ENCODE measurements around the gene PTPRZ1. TPM values are rescaled to one million over a fixed set of nuclear protein-coding genes. Genes with fewer than 3 reads are reported as not detected.

Gene PTPRZ1
- total and polyA plus RNA-seq, 2 of the 8 experiments (the other 6 are each of a cell fraction or from before 2014, with no cell fraction given): 112 to 135 TPM

- Histone ChIP-seq H2BK5ac (ENCODE audit: low read depth, low read length) (0 out of 2 replicates have a peak overlapping the region, but pooled peaks have one; percentile 2), H3K14ac (ENCODE audit: insufficient read length) (no peak overlapping the region), H3K4ac (replicated peaks; ENCODE audit: insufficient read length, low read depth, low read length) (no peak overlapping the region), H3K9me3 (ENCODE audit: insufficient read depth in 2 of 2, low read depth in 1 of 2, low read length in 1 of 2) (no peaks in the 10 kb centered on the region), H3K18ac (ENCODE audit: extremely low read depth, low read length) (no peak overlapping the region), H3K79me1 (ENCODE audit: low read depth, low read length) (no peaks in the 10 kb centered on the region; the same call in 1 of the 2 replicates), H3K27ac (ENCODE audit: low read depth, low read length) (no peak overlapping the region), H4K91ac (replicated peaks; ENCODE audit: insufficient read length, low read length) (no peak overlapping the region), H3K23ac (ENCODE audit: insufficient read length) (no peak overlapping the region), H3K4me3 (ENCODE audit: extremely low read depth in 1 of 4, insufficient read depth in 2 of 4, low read depth in 3 of 4, low read length in 4 of 4) (peak overlapping the region in 1 of 4 experiments; percentile 16; a peak in 1 of 8 replicates), H3K4me1 (replicated peaks in 1 of 4; ENCODE audit: control insufficient read depth in 3 of 4, insufficient read depth in 4 of 4, low read length in 3 of 4) (peaks cover 4 to 19% (median 18%) of the 10 kb centered on the region in 4 experiments; a peak in 5 of 7 replicates), H4K20me1 (replicated peaks in 1 of 2; ENCODE audit: control insufficient read depth in 1 of 2, insufficient read depth in 2 of 2, low read length in 2 of 2) (peaks cover 16 to 18% of the 10 kb centered on the region in 2 experiments), H4K8ac (ENCODE audit: extremely low read depth, insufficient read depth, low read length) (no peak overlapping the region), H2BK120ac (replicated peaks; ENCODE audit: low read depth, low read length) (no peak overlapping the region), H3K4me2 (ENCODE audit: insufficient read depth in 1 of 2, low read depth in 2 of 2, low read length in 2 of 2) (peak overlapping the region; percentile 50 to 96), H2BK15ac (ENCODE audit: low read length) (no peak overlapping the region), H3K56ac (replicated peaks; ENCODE audit: insufficient read length, low read depth, low read length) (no peak overlapping the region), H3K27me3 (replicated peaks in 1 of 4; ENCODE audit: control insufficient read depth in 3 of 4, extremely low read depth in 1 of 4, insufficient read depth in 3 of 4, low read length in 3 of 4) (no peaks in the 10 kb centered on the region), H3K79me2 (ENCODE audit: control insufficient read depth in 1 of 2, insufficient read depth in 2 of 2, low read length in 2 of 2) (peaks cover 42 to 100% of the 10 kb centered on the region in 2 experiments), H2AFZ (ENCODE audit: low read length) (no peak overlapping the region), H4K5ac (ENCODE audit: insufficient read length, low read depth, low read length) (no peak overlapping the region), H2BK12ac (ENCODE audit: low read depth, low read length) (no peak overlapping the region), H3K36me3 (ENCODE audit: control insufficient read depth in 2 of 4, insufficient read depth in 4 of 4, low read length in 3 of 4) (peaks cover 0 to 3% (median 0%) of the 10 kb centered on the region in 4 experiments; a peak in 3 of 8 replicates), H3K23me2 (ENCODE audit: low read depth, low read length) (0 out of 2 replicates have a peak, but pooled peaks cover 3% of the 10 kb centered on the region), H2AK5ac (ENCODE audit: low read depth, low read length) (no peak overlapping the region), H2BK20ac (ENCODE audit: low read length) (no peak overlapping the region), H3K9ac (replicated peaks in 1 of 4; ENCODE audit: extremely low read depth in 1 of 4, low read depth in 3 of 4, low read length in 3 of 4) (no peak overlapping the region)
- no peak for FAIRE-seq
- ChIA-PET CTCF (ENCODE audit: partially characterized antibody) (interaction anchor here (1.0 to 2.6 kb wide), 2 partner anchors 12 to 115 kb away, joined by 3 to 12 read pairs; no protein-coding TSS in a partner anchor), POLR2A (ENCODE audit: partially characterized antibody) (interaction anchor here (0.6 kb wide), 1 partner anchor 166 kb away, joined by 3 read pairs; no protein-coding TSS in a partner anchor)
- DNase-seq (ENCODE audit: low read depth in 1 of 2, low spot score in 2 of 2): no peak
- 92% methylated on average over 5 of the region's 5 CpGs; no CpG with 5 or more reads in 1 of the 2 experiments for WGBS, 2 experiments (ENCODE audit: extremely low coverage in 1 of 2, insufficient coverage in 1 of 2, insufficient read length in 1 of 2, insufficient replicate concordance in 2 of 2, low coverage in 1 of 2, low lambda C conversion rate in 2 of 2, missing lambda C conversion rate in 1 of 2)
- TF ChIP-seq GTF2F1 (IDR thresholded peaks at IDR 0.05; ENCODE audit: borderline replicate concordance, low read depth, low read length) (no peak), POU5F1 (IDR thresholded peaks at IDR 0.05; ENCODE audit: low read depth, low read length) (no peak), SRF (IDR thresholded peaks at IDR 0.05; ENCODE audit: low read depth, low read length) (no peak), KDM5A (IDR thresholded peaks at IDR 0.05; ENCODE audit: low read length) (no peak), ZNF274 (IDR thresholded peaks at IDR 0.05; ENCODE audit: borderline replicate concordance, extremely low read depth, low read length) (no peak), TEAD4 (IDR thresholded peaks at IDR 0.05; ENCODE audit: low read depth, low read length) (no peak), SUZ12 (IDR thresholded peaks at IDR 0.05; ENCODE audit: low read length) (no peak), CEBPB (IDR thresholded peaks at IDR 0.05; ENCODE audit: low read depth, low read length) (no peak), CHD1 (IDR thresholded peaks at IDR 0.05; ENCODE audit: low read depth, low read length) (no peak), YY1 (IDR thresholded peaks at IDR 0.05; ENCODE audit: low read depth, low read length) (no peak), CHD2 (IDR thresholded peaks at IDR 0.05; ENCODE audit: low read length) (no peak), FOSL1 (IDR thresholded peaks at IDR 0.05; ENCODE audit: insufficient read depth, low read depth, low read length) (no peak), TBP (IDR thresholded peaks at IDR 0.05; ENCODE audit: low read depth, low read length) (no peak), JUN (IDR thresholded peaks at IDR 0.05; ENCODE audit: low read depth, low read length) (no peak)
Observed at GRCh38 chr7:121878918-121879464, 6.0 kb downstream of the PTPRZ1 start.

Data from H1 (cell line).